MCF 10A (cell line): Measurements from ENCODE around the gene RICTOR. TPM values are rescaled to one million over a fixed set of nuclear protein-coding genes. Genes with fewer than 3 reads are reported as not detected.

ENCODE experiments used
- BruUV-seq: library from RNA; stranded (reverse); fragments of 400-500 nt; replicated peaks from 2 replicates; lab custom pipeline; 2021; lab: Mats Ljungman, UMichigan
- CTCF ChIA-PET: fragments of 300-600 bp; sonication (Branson Sonifier 250); formaldehyde crosslinking; extraction: SDS; loops from one replicate; lab custom pipeline; 2021; ENCODE audit warnings: antibody characterized with exemption, inconsistent platforms; lab: Yijun Ruan, JAX
- POLR2A ChIA-PET: fragments of 300-600, 350-650 bp; sonication (Branson Sonifier 250); formaldehyde crosslinking; extraction: SDS; loops from one replicate; lab custom pipeline; 2020; ENCODE audit warnings: antibody characterized with exemption, inconsistent platforms; lab: Yijun Ruan, JAX
- DNase-seq: peaks from one replicate; pipeline ENCODE4 v3.0.0-alpha.2; 2018; ENCODE audit not compliant: unreplicated experiment
- H3K27ac Mint-ChIP-seq: one replicate; pipeline ENCODE4 v1.8.0; 2022; ENCODE audit warnings: mild to moderate bottlenecking, low read depth, mixed read lengths; ENCODE audit not compliant: unreplicated experiment
- H3K27me3 Mint-ChIP-seq: one replicate; pipeline ENCODE4 v1.8.0; 2022; ENCODE audit warnings: mixed read lengths; ENCODE audit not compliant: insufficient read depth, unreplicated experiment
- H3K36me3 Mint-ChIP-seq: one replicate; pipeline ENCODE4 v1.8.0; 2022; ENCODE audit warnings: mild to moderate bottlenecking, moderate library complexity, mixed read lengths; ENCODE audit not compliant: insufficient read depth, unreplicated experiment
- H3K4me1 Mint-ChIP-seq: one replicate; pipeline ENCODE4 v1.8.0; 2022; ENCODE audit warnings: mixed read lengths; ENCODE audit not compliant: insufficient read depth, unreplicated experiment
- H3K4me3 Mint-ChIP-seq: one replicate; pipeline ENCODE4 v1.8.0; 2022; ENCODE audit warnings: mild to moderate bottlenecking, moderate library complexity, mixed read lengths; ENCODE audit not compliant: unreplicated experiment
- H3K9me3 Mint-ChIP-seq: one replicate; pipeline ENCODE4 v1.8.0; 2022; ENCODE audit warnings: mixed read lengths; ENCODE audit not compliant: unreplicated experiment
- intact Hi-C: fragments of 100-400 bp; cut with micrococcal nuclease; formaldehyde crosslinking; loops from 2 replicates; pipeline ENCODE4 v1.14.1; 2022
- total RNA-seq: library from RNA; stranded (reverse); gene quantifications from 2 replicates; pipeline ENCODE4 v1.2.3, GENCODE V29; 2022
- TF ChIP-seq, protein P1 (sequence below): fragments of 200-600 bp; IDR thresholded peaks from one replicate; pipeline ENCODE4 v1.8.0; 2022; ENCODE audit warnings: antibody characterized with exemption, mild to moderate bottlenecking; ENCODE audit not compliant: unreplicated experiment

Gene RICTOR
- total RNA-seq, 1 experiment from 2014 or later, result 25.7 TPM

DNA sequence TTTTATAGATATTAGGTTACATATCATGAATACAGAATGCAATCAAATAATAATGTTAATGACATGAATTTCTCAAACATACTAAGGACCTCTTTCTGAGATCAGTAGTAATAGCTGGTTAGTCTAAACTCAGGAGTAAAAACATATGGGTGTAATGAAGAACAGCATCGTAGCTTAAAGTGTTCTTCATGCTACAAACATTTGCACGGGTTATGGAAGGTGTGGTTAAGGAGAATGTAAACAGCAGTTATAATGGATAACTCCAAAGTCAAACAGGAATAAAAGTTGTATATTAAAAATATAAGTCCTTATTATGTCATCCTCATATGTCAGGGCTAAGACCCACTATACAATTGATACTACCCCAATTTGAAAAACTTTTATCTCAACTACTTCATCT lies 112.5 kb downstream of the RICTOR start:
- Mint-ChIP-seq H3K4me1 (no peaks in the 10 kb centered on the region), H3K36me3 (peaks cover 72% of the 10 kb centered on the region)

DNA sequence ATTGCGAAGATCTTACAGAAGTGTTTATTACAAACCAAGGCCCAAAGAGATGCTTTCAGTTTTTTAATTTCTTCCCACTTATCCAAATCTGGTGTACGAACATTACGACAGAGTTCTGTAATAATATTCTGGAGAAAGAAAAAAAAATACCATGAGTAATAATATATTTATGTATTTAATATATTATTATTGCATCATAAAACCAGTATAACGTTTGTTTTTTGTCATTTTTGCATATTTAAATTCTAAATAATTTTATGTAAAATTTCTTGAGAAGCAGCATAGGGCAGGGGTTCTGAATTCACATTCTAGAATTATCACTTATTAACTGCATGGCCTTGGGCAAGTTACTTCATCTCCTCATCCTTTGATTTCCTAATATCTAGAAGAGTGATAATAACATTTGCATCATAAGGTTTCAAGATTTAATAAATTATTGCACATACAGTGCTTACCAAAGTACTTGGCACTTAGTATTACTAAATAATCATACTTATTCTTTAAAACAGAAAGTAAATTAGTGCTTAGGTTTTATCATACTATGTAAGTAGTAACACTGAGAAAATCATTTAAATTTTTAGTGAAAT lies 120.7 kb downstream of the RICTOR start:
- no peak for DNase-seq
- TF ChIP-seq, protein P1, sequence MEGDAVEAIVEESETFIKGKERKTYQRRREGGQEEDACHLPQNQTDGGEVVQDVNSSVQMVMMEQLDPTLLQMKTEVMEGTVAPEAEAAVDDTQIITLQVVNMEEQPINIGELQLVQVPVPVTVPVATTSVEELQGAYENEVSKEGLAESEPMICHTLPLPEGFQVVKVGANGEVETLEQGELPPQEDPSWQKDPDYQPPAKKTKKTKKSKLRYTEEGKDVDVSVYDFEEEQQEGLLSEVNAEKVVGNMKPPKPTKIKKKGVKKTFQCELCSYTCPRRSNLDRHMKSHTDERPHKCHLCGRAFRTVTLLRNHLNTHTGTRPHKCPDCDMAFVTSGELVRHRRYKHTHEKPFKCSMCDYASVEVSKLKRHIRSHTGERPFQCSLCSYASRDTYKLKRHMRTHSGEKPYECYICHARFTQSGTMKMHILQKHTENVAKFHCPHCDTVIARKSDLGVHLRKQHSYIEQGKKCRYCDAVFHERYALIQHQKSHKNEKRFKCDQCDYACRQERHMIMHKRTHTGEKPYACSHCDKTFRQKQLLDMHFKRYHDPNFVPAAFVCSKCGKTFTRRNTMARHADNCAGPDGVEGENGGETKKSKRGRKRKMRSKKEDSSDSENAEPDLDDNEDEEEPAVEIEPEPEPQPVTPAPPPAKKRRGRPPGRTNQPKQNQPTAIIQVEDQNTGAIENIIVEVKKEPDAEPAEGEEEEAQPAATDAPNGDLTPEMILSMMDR, result no peak
- Mint-ChIP-seq H3K4me3 (no peak overlapping the region), H3K9me3 (no peaks in the 10 kb centered on the region), H3K4me1 (peaks cover 7% of the 10 kb centered on the region), H3K36me3 (peaks cover 79% of the 10 kb centered on the region), H3K27me3 (no peaks in the 10 kb centered on the region), H3K27ac (no peak overlapping the region)
- no TSS peak for BruUV-seq
- intact Hi-C loops, result no loop called here
- POLR2A ChIA-PET, result no interaction called here
- CTCF ChIA-PET, result no interaction called here

More for the DNA sequence above, 112.5 kb downstream of the RICTOR start:
- TF ChIP-seq, protein P1, result no peak
- Mint-ChIP-seq H3K27ac (no peak overlapping the region), H3K27me3 (no peaks in the 10 kb centered on the region), H3K9me3 (no peaks in the 10 kb centered on the region), H3K4me3 (no peak overlapping the region)
- intact Hi-C loops, result no loop called here
- ChIA-PET CTCF (no interaction called here), POLR2A (no interaction called here)
- BruUV-seq, result no TSS peak
- no peak for DNase-seq

DNA sequence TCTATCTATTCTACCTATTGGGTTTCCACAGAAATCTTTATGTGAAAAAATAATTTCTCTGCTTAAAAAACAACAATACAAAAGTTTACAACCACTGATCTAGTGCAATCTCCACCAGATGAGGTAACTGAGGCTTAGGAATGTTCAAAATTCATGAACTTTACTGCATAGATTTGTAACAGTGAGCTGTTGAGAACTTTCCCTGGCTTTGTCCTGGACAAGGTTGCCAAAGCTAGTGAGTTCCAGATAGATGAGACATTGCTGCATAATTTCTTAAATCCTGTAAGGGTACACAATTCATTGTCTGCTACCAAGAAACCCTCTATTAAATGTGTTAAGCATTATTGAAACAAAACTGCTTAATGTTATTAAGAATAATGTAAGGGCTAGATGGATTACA lies 125.7 kb downstream of the RICTOR start:
- no TSS peak for BruUV-seq
- Mint-ChIP-seq H3K27me3 (no peaks in the 10 kb centered on the region), H3K27ac (no peak overlapping the region), H3K36me3 (peaks cover 74% of the 10 kb centered on the region), H3K9me3 (no peaks in the 10 kb centered on the region), H3K4me3 (no peak overlapping the region), H3K4me1 (no peaks in the 10 kb centered on the region)
- intact Hi-C loops, result no loop called here
- ChIA-PET POLR2A (interaction anchor here (0.6 kb wide), 1 partner anchor 78 kb away, joined by 3 read pairs; no protein-coding TSS in a partner anchor), CTCF (interaction anchor here (0.6 to 2.1 kb wide), 2 partner anchors 10 to 24 kb away, joined by 3 to 7 read pairs; no protein-coding TSS in a partner anchor)
- TF ChIP-seq, protein P1, result no peak
- no peak for DNase-seq

DNA sequence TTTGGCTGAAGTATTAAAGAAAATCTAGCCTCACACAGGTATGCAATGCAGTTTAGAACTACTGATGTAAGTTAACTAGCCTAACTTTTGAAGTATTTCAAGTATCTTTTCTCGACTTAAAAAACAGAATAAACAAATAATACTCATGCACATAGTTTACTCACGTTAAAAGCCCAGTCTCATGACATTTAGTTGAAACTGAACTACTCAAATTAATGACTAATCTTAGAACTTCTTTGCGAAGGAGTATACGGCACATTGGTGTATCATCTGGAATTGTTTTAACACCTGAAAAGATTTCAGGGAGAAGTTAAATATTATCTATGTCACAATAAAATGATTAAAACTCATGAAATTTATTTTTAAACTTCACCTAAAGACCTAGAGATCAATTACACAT lies 129.9 kb downstream of the RICTOR start:
- Mint-ChIP-seq H3K4me1 (no peaks in the 10 kb centered on the region), H3K27me3 (no peaks in the 10 kb centered on the region), H3K36me3 (peaks cover 62% of the 10 kb centered on the region), H3K4me3 (no peak overlapping the region), H3K27ac (no peak overlapping the region), H3K9me3 (no peaks in the 10 kb centered on the region)
- ChIA-PET CTCF (interaction anchor here (0.5 kb wide), 1 partner anchor 15 kb away, joined by 3 read pairs; no protein-coding TSS in a partner anchor), POLR2A (no interaction called here)
- intact Hi-C loops, result no loop called here
- TF ChIP-seq, protein P1, result no peak
- no peak for DNase-seq
- no TSS peak for BruUV-seq
